ENCODE data around the gene KLHL15.

GRCh38 chrX:24005028-24005427 is 22.0 kb downstream of the KLHL15 start:
- TF ChIP-seq, protein P1, sequence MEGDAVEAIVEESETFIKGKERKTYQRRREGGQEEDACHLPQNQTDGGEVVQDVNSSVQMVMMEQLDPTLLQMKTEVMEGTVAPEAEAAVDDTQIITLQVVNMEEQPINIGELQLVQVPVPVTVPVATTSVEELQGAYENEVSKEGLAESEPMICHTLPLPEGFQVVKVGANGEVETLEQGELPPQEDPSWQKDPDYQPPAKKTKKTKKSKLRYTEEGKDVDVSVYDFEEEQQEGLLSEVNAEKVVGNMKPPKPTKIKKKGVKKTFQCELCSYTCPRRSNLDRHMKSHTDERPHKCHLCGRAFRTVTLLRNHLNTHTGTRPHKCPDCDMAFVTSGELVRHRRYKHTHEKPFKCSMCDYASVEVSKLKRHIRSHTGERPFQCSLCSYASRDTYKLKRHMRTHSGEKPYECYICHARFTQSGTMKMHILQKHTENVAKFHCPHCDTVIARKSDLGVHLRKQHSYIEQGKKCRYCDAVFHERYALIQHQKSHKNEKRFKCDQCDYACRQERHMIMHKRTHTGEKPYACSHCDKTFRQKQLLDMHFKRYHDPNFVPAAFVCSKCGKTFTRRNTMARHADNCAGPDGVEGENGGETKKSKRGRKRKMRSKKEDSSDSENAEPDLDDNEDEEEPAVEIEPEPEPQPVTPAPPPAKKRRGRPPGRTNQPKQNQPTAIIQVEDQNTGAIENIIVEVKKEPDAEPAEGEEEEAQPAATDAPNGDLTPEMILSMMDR (conservative IDR thresholded peaks at IDR 0.05; ENCODE audit: low read depth in 2 of 2) = no peak
- TF ChIP-seq EZH2 (IDR thresholded peaks at IDR 0.05; ENCODE audit: low read depth, unreplicated experiment) (no peak), CREB1 (CRISPR knock-in tag; IDR thresholded peaks at IDR 0.05; ENCODE audit: low read depth) (no peak)

Measured in GM23338 (cell line).